Activated T-cell treated with anti-CD3 and anti-CD28 coated beads for 48 hours (primary cell): ENCODE measurements around the gene ZNF479.
"Not testable (repeated sequence)": the region's sequence is repeated elsewhere in the genome, so short reads cannot be mapped to it uniquely, and the experiment has no call there.

Experiments
- DNase-seq: peaks from one replicate; pipeline ENCODE4 v3.0.0-alpha.2; 2020; ENCODE audit warnings: low read depth

ZNF479 gene

DNA sequence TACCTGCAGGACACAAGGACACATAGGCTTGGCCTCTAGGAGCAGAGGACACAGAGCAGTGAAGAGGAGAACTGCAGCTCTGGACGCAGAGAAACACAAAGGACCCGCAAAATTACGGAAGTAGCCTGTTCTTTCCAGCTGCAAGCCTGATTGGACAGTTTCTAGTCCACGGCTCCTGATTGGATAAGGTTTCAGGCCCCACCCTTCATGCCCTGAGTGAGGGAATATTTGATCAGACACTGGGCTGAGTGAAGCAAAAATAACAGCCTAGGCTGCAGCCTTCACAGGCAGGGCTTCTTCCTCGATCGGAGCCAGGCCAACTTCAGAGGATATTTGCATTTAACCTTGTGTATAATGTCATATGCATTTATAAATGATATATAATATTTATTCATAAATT lies at the start of gene ZNF479:
ZNF479 (minus strand) TSS at position 101 of the 400 bp plus-strand sequence. CDS start 112 bp downstream, outside the sequence.
- not testable (repeated sequence) for DNase-seq

DNA sequence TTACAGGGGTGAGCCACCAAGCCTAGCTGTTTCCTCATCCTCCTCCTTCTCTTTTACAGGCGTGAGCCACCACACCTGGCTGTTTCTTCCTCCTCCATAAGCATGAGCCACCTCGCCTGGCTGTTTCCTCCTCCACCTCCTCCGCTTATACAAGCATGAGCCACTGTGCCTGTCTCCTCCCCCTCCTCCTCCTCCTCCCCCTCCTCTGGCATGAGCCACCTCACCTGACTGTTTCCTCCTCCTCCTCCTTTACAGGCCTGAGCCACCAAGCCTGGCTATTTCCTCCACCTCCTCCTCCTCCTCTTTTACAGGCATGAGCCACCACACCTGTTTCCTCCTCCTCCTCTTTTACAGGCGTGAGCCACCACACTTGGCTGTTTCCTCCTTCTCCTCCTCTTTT lies 49.8 kb upstream of the ZNF479 start:
- DNase-seq = no peak

DNA sequence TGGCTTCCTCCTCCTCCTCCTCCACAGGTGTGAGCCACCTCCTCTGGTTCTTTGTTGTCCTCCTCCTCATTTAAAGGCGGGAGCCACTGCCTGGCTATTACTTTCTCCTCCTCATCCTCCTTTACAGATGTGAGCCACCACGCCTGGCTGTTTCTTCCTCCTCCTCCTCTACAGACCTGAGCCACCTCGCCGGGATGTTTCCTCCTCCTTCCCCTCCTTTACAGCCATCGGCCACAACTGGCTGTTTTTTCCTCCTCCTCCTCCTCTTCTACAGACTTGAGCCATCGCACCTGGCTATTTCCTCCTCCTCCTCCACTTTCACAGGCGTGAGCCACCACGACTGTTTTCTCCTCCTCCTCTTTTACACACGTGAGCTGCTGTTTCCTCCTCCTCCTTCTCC lies 49.0 kb upstream of the ZNF479 start:
- DNase-seq = no peak

DNA sequence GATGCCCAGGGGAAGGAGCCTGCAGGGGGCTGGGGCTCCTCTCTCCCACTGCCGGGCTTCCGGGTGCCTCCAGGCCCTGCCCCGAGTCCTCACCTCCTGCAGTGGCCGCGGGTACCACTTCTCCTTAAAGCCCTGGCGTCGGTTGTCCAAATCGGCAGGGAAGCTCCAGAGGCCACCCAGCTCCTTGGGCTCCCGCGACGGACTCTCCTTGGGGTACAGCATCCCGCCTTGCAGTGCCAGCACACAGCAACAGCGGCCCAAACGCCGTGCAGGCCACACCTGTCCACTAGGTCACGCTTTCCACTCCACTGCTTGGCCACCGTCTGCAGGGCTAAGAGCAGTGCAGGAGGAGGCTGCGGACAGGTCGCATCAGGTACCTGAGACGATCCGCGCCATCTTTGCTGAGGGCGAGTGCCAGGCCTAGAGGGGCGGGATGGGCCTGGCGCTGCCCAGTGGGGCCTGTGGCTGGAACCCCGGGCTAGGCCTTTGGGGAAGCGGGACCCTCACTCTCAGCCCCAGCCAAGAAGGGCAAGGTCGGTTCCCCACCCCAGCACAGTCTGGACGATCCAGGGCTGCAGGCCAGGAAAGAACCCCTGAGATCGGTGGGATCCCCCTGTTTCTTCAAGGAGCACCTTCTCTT lies 47.7 kb upstream of the ZNF479 start:
- DNase-seq = no peak

DNA sequence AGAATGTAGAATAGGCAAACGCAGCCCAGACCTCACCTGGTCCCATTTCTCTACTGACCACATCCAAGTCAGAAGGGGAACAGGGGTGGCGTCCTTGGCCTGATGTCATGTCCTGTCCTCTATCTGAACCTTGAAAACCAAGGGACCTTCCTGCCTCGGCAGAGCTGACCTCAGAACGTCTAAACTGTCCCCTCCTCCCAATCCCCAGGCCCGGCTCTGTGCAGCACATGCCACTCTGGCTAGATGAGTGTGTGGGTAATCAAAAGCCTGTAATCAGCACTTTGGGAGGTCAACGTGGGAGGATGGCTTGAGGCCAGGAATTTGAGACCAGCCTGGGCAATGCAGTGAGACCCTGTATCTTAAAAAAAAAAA lies 46.5 kb upstream of the ZNF479 start:
- DNase-seq = no peak

DNA sequence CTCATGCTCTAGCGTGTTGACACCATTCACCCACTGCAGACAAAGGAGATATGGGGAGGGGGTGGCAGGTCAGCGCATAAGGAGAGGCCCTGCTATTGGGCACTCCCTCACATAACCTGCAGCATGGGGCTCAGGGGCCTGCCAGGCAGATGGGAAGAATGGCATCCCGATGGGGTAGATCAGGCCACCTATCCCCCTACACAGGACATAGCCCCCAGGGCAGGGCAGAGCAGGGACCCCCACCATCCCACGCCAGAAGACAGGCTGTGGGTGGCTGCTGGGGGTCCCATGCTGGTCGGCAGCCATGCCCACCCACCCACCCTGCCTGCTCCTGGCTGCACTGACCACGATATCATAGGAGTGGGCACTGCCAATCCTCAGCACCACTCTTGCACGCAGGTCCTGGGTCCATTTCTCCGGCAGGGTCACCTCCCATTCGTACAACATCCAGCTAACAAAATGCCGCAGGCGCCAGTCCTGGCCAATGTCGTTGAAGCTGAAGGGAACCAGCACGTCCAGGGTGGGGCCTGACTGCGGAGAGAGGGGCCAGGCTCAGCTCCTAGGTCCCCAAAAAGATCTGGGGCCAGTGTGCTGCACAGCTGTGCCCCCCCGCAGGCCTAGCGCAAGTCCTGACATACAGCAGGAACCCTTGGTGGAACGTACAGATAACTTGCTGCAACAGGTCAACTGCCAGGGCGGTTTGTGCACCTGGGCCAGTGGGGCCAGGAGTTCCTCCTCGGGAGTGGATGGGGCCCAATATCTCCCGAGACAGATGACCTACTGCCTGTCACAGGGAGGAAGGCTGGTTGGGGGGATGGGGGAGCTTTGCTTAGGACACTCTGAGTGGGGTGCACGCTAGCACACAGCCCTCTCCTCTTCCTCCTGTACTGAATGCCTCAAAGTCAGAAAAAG lies 45.9 kb upstream of the ZNF479 start:
- DNase-seq = no peak

DNA sequence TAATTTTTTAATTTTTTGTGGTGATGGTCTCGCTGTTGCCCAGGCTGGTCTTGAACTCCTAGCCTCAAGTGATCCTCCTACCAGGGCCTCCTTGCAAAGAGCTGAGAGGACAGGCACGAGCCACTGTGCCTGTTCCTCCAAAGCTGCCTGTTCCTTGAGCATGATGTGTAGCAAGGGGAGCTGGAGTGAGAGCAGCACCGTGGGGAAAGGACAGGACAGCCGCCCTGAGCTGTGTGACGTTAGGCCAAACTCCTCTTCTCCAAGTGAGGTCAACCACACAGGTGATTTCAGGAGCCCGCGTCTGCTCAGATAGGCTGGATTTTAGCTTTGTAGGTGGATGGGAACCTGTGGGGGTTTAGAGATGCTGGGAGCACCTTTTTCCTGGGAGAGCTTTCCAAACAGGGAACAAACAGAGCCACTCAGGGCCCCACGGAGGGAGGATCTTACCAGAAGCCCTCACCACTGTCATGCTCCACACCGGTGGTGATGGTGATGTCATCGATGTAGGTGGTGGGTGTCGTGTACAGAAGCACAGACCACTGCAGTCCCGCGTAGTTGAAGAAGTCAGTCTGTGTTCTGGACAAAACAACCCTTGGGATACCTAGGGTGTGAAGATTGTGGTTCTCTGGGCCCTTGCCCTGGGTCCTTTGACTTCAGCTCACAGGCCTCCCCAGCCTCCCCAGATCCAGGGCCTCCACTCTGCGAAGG lies 44.8 kb upstream of the ZNF479 start:
- DNase-seq = no peak

DNA sequence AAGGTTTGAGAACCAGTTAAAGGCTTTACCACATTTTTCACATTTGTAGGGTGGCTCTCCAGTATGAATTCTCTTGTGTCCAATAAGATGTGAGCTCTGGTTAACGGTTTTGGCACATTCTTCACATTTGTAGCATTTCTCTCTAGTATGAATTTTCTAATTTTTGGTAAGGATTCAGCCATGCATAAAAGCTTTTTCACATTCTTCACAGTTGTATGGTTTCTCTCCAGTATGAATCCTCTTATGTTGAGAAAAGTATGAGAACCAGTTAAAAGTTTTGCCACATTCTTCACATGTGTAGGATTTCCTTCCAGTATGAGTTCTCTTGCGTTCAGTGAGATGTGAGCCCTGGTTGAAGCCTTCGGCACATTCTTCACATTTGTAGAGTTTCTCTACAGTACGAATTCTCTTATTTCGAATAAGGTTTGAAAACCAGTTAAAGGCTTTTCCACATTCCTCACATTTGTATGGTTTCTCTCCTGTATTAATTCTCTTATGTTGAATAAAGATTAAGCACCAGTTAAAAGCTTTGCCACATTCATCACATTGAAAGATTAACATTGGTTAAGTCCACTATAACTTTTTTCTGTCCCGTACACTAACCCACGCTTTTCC lies 33.2 kb upstream of the ZNF479 start:
- DNase-seq = no peak

DNA sequence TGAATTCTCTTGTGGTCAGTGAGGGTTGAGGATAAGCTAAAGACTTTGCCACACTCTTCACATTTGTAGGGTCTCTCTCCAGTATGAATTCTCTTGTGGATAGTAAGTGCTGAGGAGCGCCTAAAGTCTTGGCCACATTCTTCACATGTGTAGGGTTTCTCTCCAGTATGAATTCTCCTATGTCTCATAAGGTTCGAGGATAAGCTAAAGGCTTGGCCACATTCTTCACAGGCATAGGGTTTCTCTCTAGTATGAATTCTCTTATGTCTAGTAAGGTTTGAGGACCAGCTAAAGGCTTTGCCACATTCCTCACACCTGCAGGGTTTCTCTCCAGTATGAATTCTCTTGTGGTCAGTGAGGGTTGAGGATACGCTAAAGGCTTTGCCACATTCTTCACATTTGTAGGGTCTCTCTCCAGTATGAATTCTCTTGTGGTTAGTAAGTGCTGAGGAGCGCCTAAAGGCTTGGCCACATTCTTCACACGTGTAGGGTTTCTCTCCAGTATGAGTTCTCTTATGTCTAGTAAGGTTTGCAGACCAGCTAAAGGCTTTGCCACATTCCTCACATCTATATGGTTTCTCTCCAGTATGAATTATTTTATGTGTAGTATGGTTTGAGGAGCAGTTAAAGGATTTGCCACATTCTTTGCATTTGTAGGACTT lies 12.0 kb downstream of the ZNF479 start:
- DNase-seq = not testable (repeated sequence)
